Liver (tissue), 9 donors: ENCODE measurements around the gene TBK1. TPM values are rescaled to one million over a fixed set of nuclear protein-coding genes. Genes with fewer than 3 reads are reported as not detected.

ENCODE experiments used
- DNase-seq: peaks from one replicate; pipeline ENCODE4 v3.0.0-alpha.2; 2017; ENCODE audit warnings: low spot score
- H3K27ac ChIP-seq, 2 donors: one replicate each; pipeline ENCODE4 v1.7.0; 2013; ENCODE audit warnings: inconsistent platforms in 2 of 2, low read length in 2 of 2, control low read depth in 1 of 2, low read depth in 1 of 2, mild to moderate bottlenecking in 1 of 2
- H3K27me3 ChIP-seq, 4 donors: one replicate each; pipeline versions ENCODE4 v1.6.1 to v1.7.0; 2013; ENCODE audit warnings: low read length in 3 of 4, inconsistent platforms in 1 of 4, mild to moderate bottlenecking in 1 of 4, moderate library complexity in 1 of 4; ENCODE audit not compliant: control insufficient read depth in 4 of 4, insufficient read depth in 4 of 4
- H3K36me3 ChIP-seq, 4 donors: one replicate each; pipeline versions ENCODE4 v1.6.1 to v1.7.0; 2013; ENCODE audit warnings: low read length in 3 of 4, mild to moderate bottlenecking in 3 of 4, low read depth in 1 of 4, moderate library complexity in 1 of 4; ENCODE audit not compliant: control insufficient read depth in 4 of 4, insufficient read depth in 3 of 4
- H3K4me1 ChIP-seq, 4 donors: one replicate each; pipeline versions ENCODE4 v1.6.1 to v1.7.0; 2013; ENCODE audit warnings: low read length in 3 of 4, mild to moderate bottlenecking in 3 of 4, moderate library complexity in 1 of 4; ENCODE audit not compliant: control insufficient read depth in 4 of 4, insufficient read depth in 4 of 4
- H3K4me3 ChIP-seq, 3 donors: one replicate each; pipeline versions ENCODE4 v1.6.1 to v1.7.0; 2013; ENCODE audit warnings: low read length in 3 of 3, control low read depth in 1 of 3, low read depth in 1 of 3, mild to moderate bottlenecking in 1 of 3
- H3K9ac ChIP-seq, 2 donors: one replicate each; pipeline ENCODE4 v1.7.0; 2013; ENCODE audit warnings: low read length in 2 of 2, mild to moderate bottlenecking in 2 of 2, moderate library complexity in 2 of 2, control low read depth in 1 of 2, low read depth in 1 of 2
- H3K9me3 ChIP-seq, 4 donors: one replicate each; pipeline versions ENCODE4 v1.6.1 to v1.7.0; 2013; ENCODE audit warnings: low read length in 3 of 4; ENCODE audit not compliant: control insufficient read depth in 4 of 4
- EGR1 ChIP-seq, 2 donors: IDR thresholded peaks; 2 replicates each; pipeline ENCODE4 v1.6.1; 2016 to 2018; ENCODE audit warnings: antibody characterized with exemption in 2 of 2, low read depth in 2 of 2
- FOXA1 ChIP-seq: IDR thresholded peaks from 2 replicates; pipeline ENCODE4 v1.6.1; 2016; ENCODE audit warnings: antibody characterized with exemption
- HNF4A ChIP-seq, 2 donors: conservative IDR thresholded peaks; 2 replicates each; pipeline ENCODE4 v1.6.1; 2016; ENCODE audit warnings: antibody characterized with exemption in 2 of 2, mild to moderate bottlenecking in 2 of 2
- JUND ChIP-seq, 2 donors: IDR thresholded peaks; 2 replicates each; pipeline ENCODE4 v1.6.1; 2016; ENCODE audit warnings: antibody characterized with exemption in 2 of 2
- RXRA ChIP-seq, 2 donors: IDR thresholded peaks; 2 replicates each; pipeline ENCODE4 v1.6.1; 2017 to 2018; ENCODE audit warnings: antibody characterized with exemption in 2 of 2, mild to moderate bottlenecking in 1 of 2
- WGBS: extraction: QIAGEN DNeasy Blood & Tissue Kit; methylation state at CpG from one replicate; pipeline ENCODE4 v1.1.7; 2013; 5-methylcytosine and 5-hydroxymethylcytosine counted together
- polyA plus RNA-seq, 2 donors: library from polyadenylated mRNA; stranded (reverse) in 1 of 2; unstranded in 1 of 2; fragments of 200-250 nt in 1 of 2; fragments of >200 nt in 1 of 2; fragmentation: Nextera tagmentation in 1 of 2; extraction: Ambion mirVana in 1 of 2; gene quantifications; one replicate each; pipeline versions ENCODE4 v1.2.1 to v1.2.3, GENCODE V29; 2013 to 2015
- total RNA-seq, 2 donors: library from RNA; depleted of rRNA; stranded (reverse); fragments of >200 nt; gene quantifications; one replicate each; pipeline ENCODE4 v1.2.3, GENCODE V29; 2014
- TF ChIP-seq, protein P1 (sequence below): fragments of 150-350 bp; IDR thresholded peaks from 2 replicates; pipeline ENCODE4 v1.5.1; 2017; ENCODE audit warnings: improper control_type of control experiment, low read depth, low read length; ENCODE audit not compliant: missing input control
- TF ChIP-seq, protein P2 (sequence below): IDR thresholded peaks from 2 replicates; pipeline ENCODE4 v1.6.1; 2016; ENCODE audit warnings: antibody characterized with exemption
- TF ChIP-seq, protein P3 (sequence below): IDR thresholded peaks from 2 replicates; pipeline ENCODE4 v1.6.1; 2016; ENCODE audit warnings: antibody characterized with exemption
- TF ChIP-seq, protein P4 (sequence below): IDR thresholded peaks from 2 replicates; pipeline ENCODE4 v1.6.1; 2016; ENCODE audit warnings: antibody characterized with exemption
- TF ChIP-seq, protein P5 (sequence below): IDR thresholded peaks from 2 replicates; pipeline ENCODE4 v1.6.1; 2016; ENCODE audit warnings: antibody characterized with exemption, mild to moderate bottlenecking
- donor health status: healthy.
- donor health status: healthy.
- donor health status: healthy.
- donor health status: healthy.
- donor health status: healthy.

The TBK1 gene
- total and polyA plus RNA-seq, 4 donors: 7.6 to 20.7 (median 13.9) TPM

DNA sequence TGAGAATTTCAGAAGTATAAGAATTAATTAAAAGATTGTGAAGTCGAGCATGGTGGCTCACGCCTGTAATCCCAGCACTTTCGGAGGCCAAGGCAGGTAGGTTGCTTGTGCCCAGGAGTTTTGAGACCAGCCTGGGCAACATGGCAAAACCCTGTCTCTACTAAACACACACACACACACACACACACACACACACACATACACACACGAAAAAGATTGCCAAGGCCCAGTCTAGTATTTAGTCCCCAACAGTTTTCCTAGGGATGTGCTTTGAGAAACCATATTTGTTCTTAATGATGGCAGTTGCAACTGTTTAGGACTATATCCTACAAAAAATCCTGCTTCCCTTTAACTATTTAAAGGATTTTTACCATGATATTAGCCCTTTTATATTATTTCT is 6.0 kb downstream of the TBK1 start:
- no peak for TF ChIP-seq EGR1 (IDR thresholded peaks at IDR 0.05; ENCODE audit: low read depth in 2 of 2)
- TF ChIP-seq, protein P1, sequence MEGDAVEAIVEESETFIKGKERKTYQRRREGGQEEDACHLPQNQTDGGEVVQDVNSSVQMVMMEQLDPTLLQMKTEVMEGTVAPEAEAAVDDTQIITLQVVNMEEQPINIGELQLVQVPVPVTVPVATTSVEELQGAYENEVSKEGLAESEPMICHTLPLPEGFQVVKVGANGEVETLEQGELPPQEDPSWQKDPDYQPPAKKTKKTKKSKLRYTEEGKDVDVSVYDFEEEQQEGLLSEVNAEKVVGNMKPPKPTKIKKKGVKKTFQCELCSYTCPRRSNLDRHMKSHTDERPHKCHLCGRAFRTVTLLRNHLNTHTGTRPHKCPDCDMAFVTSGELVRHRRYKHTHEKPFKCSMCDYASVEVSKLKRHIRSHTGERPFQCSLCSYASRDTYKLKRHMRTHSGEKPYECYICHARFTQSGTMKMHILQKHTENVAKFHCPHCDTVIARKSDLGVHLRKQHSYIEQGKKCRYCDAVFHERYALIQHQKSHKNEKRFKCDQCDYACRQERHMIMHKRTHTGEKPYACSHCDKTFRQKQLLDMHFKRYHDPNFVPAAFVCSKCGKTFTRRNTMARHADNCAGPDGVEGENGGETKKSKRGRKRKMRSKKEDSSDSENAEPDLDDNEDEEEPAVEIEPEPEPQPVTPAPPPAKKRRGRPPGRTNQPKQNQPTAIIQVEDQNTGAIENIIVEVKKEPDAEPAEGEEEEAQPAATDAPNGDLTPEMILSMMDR: no peak
- TF ChIP-seq, protein P2, sequence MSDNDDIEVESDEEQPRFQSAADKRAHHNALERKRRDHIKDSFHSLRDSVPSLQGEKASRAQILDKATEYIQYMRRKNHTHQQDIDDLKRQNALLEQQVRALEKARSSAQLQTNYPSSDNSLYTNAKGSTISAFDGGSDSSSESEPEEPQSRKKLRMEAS: no peak
- no peak for TF ChIP-seq FOXA1
- TF ChIP-seq, protein P3, sequence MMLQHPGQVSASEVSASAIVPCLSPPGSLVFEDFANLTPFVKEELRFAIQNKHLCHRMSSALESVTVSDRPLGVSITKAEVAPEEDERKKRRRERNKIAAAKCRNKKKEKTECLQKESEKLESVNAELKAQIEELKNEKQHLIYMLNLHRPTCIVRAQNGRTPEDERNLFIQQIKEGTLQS: no peak
- TF ChIP-seq, protein P4, sequence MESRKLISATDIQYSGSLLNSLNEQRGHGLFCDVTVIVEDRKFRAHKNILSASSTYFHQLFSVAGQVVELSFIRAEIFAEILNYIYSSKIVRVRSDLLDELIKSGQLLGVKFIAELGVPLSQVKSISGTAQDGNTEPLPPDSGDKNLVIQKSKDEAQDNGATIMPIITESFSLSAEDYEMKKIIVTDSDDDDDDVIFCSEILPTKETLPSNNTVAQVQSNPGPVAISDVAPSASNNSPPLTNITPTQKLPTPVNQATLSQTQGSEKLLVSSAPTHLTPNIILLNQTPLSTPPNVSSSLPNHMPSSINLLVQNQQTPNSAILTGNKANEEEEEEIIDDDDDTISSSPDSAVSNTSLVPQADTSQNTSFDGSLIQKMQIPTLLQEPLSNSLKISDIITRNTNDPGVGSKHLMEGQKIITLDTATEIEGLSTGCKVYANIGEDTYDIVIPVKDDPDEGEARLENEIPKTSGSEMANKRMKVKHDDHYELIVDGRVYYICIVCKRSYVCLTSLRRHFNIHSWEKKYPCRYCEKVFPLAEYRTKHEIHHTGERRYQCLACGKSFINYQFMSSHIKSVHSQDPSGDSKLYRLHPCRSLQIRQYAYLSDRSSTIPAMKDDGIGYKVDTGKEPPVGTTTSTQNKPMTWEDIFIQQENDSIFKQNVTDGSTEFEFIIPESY: no peak
- TF ChIP-seq JUND (IDR thresholded peaks at IDR 0.05): no peak
- H3K9me3 ChIP-seq: no peaks in the 10 kb centered on the region
- WGBS: 79% methylated on average over 4 of the region's 4 CpGs
- H3K4me1 ChIP-seq: peaks cover 10 to 22% (median 17%) of the 10 kb centered on the region in 4 donors
- H3K36me3 ChIP-seq: peaks cover 0 to 12% (median 2%) of the 10 kb centered on the region in 4 donors
- H3K27ac ChIP-seq: peak overlapping the region in 1 of 2 donors; percentile 46
- H3K27me3 ChIP-seq: no peaks in the 10 kb centered on the region
- DNase-seq: no peak
- H3K9ac ChIP-seq: no peak overlapping the region
- H3K4me3 ChIP-seq: no peak overlapping the region

DNA sequence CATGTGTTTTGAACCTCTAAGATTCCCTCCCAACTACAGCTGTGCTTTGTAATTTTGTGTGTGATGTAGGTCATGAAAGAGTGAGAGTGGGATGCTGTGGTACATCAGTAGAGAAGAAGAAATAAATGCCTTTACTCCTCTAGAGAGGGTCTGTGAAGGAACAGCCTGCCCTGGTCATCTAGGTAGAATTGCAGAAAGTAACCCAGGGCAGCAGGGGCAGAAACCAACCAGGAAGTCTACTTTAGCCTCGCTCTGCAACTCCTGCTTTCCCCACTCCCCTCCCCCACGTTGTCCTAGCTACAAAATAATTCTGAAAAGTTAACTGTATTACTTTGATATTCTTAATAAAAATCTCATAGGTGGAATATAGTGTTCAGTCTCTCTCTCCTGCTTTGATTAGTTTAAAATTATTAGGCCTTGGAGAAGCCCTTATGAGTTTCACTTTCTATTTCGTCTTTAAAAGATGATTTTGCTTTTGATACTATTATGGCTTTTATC is 7.5 kb downstream of the TBK1 start:
- Histone ChIP-seq H3K9me3 (no peaks in the 10 kb centered on the region), H3K4me3 (peak overlapping the region; percentile 30 to 63 (median 43)), H3K27ac (peak overlapping the region; percentile 83 to 85), H3K9ac (peak overlapping the region; percentile 56 to 78), H3K36me3 (peaks cover 1 to 14% (median 3%) of the 10 kb centered on the region in 4 donors), H3K4me1 (peaks cover 10 to 21% (median 14%) of the 10 kb centered on the region in 4 donors), H3K27me3 (no peaks in the 10 kb centered on the region)
- 4% methylated on average over 3 of the region's 3 CpGs for WGBS
- TF ChIP-seq, protein P2: no peak
- peak in 1 of 2 donors; percentile 16 for TF ChIP-seq HNF4A (conservative IDR thresholded peaks at IDR 0.05)
- peak; percentile 38 for DNase-seq

DNA sequence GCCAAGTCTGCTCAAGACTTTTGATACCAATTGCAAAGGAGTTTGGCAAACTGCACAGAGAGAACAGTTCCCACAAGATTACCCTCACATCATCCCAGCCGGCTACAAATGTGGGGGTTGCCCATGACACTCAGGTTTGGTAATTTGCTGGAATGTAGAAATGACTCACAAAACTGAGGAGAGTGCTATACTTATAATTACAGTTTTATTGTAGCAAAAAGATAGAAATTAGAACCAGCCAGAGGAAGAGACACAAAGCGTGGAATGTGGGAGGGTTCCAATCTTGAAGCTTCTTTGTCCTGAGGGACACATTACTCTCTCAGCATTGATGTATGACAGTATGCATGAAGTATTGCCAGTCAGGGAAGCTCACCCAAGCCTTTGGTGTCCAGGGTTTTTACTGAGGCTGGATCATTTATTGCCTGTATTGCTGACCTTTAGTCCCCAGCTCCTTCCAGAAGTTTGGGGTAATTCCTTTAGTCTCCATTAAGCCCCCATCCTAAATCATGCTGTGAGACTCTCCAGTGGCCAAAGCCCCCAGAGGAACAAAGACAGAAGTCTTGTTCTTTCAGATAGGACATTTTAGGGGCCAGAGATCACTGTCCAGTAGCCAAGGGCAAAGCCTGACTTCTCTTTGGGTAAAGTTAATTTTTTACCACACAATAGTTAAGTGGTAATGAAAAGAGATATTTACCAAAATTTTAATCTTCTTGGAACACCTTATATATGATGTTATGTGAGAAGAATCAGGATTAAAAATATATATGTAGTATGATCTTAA is 9.9 kb downstream of the TBK1 start:
- TF ChIP-seq, protein P5, sequence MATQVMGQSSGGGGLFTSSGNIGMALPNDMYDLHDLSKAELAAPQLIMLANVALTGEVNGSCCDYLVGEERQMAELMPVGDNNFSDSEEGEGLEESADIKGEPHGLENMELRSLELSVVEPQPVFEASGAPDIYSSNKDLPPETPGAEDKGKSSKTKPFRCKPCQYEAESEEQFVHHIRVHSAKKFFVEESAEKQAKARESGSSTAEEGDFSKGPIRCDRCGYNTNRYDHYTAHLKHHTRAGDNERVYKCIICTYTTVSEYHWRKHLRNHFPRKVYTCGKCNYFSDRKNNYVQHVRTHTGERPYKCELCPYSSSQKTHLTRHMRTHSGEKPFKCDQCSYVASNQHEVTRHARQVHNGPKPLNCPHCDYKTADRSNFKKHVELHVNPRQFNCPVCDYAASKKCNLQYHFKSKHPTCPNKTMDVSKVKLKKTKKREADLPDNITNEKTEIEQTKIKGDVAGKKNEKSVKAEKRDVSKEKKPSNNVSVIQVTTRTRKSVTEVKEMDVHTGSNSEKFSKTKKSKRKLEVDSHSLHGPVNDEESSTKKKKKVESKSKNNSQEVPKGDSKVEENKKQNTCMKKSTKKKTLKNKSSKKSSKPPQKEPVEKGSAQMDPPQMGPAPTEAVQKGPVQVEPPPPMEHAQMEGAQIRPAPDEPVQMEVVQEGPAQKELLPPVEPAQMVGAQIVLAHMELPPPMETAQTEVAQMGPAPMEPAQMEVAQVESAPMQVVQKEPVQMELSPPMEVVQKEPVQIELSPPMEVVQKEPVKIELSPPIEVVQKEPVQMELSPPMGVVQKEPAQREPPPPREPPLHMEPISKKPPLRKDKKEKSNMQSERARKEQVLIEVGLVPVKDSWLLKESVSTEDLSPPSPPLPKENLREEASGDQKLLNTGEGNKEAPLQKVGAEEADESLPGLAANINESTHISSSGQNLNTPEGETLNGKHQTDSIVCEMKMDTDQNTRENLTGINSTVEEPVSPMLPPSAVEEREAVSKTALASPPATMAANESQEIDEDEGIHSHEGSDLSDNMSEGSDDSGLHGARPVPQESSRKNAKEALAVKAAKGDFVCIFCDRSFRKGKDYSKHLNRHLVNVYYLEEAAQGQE: no peak
- TF ChIP-seq HNF4A (conservative IDR thresholded peaks at IDR 0.05): peak; percentile 21 to 26
- no peak for TF ChIP-seq RXRA (IDR thresholded peaks at IDR 0.05)
- no peaks in the 10 kb centered on the region for H3K27me3 ChIP-seq
- no peak for DNase-seq
- peaks cover 10 to 21% (median 14%) of the 10 kb centered on the region in 4 donors for H3K4me1 ChIP-seq
- no peak overlapping the region for H3K4me3 ChIP-seq
- WGBS: 73% methylated on average over 2 of the region's 2 CpGs
- peak overlapping the region in 1 of 2 donors; percentile 48 for H3K27ac ChIP-seq
- peaks cover 3 to 19% (median 9%) of the 10 kb centered on the region in 4 donors for H3K36me3 ChIP-seq
- no peaks in the 10 kb centered on the region for H3K9me3 ChIP-seq
- no peak overlapping the region for H3K9ac ChIP-seq
